ENCODE measurements around the gene PRELID2.

The PRELID2 gene

DNA sequence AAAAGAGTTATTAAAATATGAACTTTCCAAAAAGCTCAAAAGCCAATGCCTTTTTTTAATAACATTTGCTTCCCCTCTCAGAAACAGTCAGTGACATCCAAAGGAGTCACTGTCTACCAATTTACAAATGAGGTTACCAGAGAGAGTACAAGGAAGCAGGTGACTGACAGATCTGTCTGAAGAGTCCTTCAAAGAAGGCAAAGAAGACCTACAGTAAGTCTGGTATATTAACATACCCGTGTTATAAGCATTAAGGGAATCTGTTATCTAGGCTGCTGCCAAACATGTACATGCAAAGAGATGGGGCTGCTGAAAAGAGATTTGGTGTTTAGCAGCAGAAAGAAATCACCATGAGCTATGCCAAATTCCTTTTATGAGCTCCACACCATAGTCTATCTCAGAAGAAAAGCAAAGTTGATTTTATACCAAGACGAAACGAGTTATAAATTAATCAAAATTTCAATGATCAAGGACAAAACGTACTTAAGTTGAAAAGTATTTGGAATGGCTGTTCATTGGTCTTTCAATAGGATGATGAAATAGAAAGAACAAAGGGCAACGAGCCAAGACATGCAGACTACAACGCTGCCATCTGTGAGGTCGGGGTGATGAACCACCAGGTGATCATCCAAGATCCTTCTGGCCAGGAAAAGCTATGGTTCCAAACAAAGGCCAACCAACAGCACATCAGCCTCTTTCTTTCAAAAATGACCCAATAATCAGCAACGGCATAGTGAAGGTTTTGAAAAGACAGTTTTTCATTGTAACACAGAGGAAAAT is 8.1 kb downstream of the PRELID2 start:
- no peak overlapping the region for H3K27ac ChIP-seq
- TF ChIP-seq, protein P1, sequence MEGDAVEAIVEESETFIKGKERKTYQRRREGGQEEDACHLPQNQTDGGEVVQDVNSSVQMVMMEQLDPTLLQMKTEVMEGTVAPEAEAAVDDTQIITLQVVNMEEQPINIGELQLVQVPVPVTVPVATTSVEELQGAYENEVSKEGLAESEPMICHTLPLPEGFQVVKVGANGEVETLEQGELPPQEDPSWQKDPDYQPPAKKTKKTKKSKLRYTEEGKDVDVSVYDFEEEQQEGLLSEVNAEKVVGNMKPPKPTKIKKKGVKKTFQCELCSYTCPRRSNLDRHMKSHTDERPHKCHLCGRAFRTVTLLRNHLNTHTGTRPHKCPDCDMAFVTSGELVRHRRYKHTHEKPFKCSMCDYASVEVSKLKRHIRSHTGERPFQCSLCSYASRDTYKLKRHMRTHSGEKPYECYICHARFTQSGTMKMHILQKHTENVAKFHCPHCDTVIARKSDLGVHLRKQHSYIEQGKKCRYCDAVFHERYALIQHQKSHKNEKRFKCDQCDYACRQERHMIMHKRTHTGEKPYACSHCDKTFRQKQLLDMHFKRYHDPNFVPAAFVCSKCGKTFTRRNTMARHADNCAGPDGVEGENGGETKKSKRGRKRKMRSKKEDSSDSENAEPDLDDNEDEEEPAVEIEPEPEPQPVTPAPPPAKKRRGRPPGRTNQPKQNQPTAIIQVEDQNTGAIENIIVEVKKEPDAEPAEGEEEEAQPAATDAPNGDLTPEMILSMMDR (conservative IDR thresholded peaks at IDR 0.05): no peak
- no peak for TF ChIP-seq ZFX (IDR thresholded peaks at IDR 0.05)

DNA sequence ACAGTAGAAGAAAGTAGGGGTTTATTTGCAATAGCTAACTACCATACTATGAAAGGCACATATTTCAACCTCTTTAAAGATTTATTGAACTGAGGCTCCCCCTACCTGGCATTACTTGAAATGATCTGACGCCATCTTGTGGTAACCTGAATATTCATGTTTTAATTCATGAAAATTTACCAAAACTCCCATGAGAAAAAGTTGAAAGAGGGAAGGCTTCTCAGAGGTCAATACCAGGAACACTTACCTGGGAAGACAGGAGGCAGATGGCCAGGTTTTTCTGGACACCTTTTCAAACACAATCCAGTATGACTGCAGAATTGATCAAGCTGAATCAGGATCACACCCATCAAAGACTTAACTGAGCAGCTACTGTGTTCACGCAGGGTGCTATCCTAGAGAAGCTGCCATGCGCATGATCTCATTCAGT is 9.4 kb downstream of the PRELID2 start:
- TF ChIP-seq ZFX (IDR thresholded peaks at IDR 0.05): no peak
- TF ChIP-seq, protein P1 (conservative IDR thresholded peaks at IDR 0.05): peak; percentile 86
- no peak overlapping the region for H3K27ac ChIP-seq

DNA sequence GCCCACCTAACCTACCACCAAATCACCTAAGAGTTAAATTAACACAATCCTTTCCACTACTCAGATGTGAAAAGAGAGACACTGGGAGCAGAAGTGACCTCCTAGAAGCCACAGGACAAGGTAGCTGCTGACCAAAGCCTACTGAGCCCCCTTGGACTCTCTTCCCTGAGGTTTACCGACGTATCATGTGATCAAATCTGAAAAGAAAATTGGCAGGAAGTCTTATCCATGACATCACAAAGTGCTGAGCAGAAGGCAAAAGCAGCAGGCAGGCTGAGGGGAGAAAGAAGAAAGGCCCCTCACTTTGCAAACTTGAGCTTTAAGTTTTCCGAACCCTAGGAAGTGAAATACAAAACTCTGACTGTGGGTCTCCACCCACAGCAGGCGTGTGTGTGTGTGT is 11.1 kb downstream of the PRELID2 start:
- TF ChIP-seq, protein P1 (conservative IDR thresholded peaks at IDR 0.05): no peak
- no peak for TF ChIP-seq ZFX (IDR thresholded peaks at IDR 0.05)
- no peak overlapping the region for H3K27ac ChIP-seq

DNA sequence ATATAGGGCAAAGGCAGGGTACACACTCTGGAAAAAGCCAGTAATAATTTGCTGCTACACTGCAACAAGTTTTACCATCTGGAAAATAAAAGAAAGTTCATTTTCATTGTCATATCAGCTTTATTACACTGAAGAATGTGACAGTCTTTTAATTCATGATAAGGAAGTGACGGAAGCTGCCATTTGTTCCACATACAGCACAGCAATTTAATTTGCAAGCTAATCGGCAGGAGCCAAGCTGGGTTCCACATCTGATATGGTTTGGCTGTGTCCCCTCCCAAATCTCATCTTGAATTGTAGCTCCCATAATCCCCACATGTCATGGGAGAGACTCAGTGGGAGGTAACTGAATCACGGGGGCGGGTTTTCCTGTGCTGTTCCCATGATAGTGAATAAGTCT is 16.5 kb downstream of the PRELID2 start:
- no peak overlapping the region for H3K27ac ChIP-seq
- TF ChIP-seq ZFX (IDR thresholded peaks at IDR 0.05): no peak
- TF ChIP-seq, protein P1 (conservative IDR thresholded peaks at IDR 0.05): no peak

DNA sequence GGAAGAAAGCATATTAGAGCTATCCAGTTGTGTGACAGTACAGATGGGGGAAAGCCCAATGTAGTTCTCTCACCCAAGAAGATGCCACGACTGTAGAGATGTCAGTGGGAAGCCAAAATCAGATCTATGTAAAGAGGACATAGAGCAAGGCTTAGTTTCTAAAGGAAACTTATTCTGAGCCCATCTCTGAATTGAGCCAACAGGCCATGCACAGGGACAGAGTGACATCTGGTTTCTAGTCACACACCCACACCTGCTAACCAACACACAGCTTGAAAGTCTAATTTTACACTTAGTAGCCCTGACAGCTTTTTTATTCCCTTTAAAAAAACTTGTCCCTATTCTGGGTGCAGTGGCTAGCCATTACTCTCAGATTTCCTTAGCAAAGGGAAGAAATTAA is 22.3 kb downstream of the PRELID2 start:
- no peak for TF ChIP-seq ZFX (IDR thresholded peaks at IDR 0.05)
- TF ChIP-seq, protein P1 (conservative IDR thresholded peaks at IDR 0.05): no peak
- H3K27ac ChIP-seq: no peak overlapping the region

DNA sequence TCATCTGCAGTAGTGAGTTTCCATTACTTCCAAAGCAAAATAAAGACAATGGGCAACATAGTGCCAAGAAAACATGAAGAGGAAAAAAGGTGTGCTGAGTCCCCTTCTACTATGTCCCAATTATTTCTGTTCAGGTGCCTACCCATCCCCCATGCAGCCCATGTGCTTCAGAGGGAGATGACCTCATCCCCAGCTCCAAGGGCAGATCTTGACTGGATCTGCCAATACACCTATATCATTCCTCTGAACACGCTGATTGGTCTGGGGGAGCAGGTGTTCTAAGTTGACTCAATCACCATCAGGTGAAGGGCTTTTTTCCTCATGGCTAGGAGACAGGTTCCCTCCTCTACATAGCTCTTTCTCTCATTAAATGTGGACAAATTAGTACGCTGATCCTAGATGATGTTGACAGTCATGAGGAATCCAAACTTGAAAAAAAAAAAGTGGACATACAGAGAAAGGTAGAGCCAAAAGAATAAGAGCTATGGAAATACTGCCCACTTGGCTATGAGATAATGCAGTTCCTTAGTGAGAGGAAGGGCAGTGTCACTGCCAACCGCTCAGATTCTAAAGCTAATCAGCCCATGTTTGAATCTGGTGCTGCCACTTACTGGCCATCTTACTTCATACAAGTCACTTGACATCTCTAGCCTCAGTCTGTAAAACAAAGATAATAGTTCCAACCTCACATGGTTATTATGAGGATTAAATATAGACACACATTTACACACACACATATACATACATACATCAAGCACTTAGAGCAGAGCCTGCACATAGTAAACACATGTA is 23.1 kb downstream of the PRELID2 start:
- TF ChIP-seq ZFX (IDR thresholded peaks at IDR 0.05): no peak
- TF ChIP-seq, protein P1 (conservative IDR thresholded peaks at IDR 0.05): peak; percentile 15
- no peak overlapping the region for H3K27ac ChIP-seq

DNA sequence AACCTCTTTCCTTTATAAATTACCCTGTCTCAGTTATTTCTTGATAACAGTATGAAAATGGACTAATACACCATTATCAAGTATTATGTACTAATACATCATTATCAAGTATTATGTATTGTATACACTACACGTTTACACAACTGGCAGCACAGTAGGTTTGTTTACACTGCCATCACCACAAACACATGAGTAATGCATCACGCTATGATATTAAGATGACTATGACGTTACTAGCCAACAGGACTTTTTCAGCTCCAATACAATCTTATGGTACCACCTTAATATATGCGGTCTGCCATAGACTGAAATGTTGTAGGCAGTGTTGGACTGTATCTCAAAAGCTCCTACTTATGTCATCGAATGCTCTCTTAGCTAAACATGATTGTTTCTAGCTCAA is 28.2 kb downstream of the PRELID2 start:
- TF ChIP-seq, protein P1 (conservative IDR thresholded peaks at IDR 0.05): no peak
- TF ChIP-seq ZFX (IDR thresholded peaks at IDR 0.05): no peak
- no peak overlapping the region for H3K27ac ChIP-seq
